GM12892 (cell line): Measurements from ENCODE around the gene DCDC2.

Experiments
- POLR2A ChIP-seq: IDR thresholded peaks from 2 replicates; pipeline ENCODE4 v1.6.1; 2011; ENCODE audit warnings: low read depth, low read length, control low read depth
- POLR2AphosphoS5 ChIP-seq: IDR thresholded peaks from 2 replicates; pipeline ENCODE4 v1.6.1; 2011; ENCODE audit warnings: low read depth, low read length, control low read depth

DNA sequence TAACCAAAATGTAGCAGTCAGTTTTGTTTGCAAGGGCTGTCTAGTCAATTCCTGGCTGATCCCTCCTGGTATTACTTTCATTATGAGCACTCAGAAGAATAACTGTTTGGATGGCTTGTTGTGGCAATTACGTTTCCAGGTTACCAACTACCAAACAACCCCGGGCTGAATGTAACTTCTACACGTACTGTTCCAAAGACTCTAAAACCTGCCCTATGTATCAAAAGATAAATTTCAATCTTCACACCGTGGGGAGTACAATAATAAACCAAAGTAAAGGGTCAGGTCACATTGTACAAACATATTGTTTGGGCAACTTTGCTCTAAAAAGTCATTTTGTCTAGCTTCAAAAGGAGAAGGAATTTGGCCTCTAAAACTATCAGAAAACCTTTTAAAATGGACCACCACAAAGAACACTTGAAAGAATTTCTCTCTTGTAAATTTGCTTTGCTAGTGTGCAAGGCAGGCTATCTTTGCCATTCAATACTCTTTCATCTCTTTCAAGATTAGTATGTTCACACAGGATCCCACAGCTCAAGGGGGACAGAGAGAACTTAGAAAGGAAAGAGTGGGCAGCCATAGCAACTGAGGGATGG is 27.6 kb downstream of the DCDC2 start:
- TF ChIP-seq POLR2AphosphoS5, result no peak
- TF ChIP-seq POLR2A, result no peak
